ENCODE data around the gene ZNF217. TPM values are rescaled to one million over a fixed set of nuclear protein-coding genes. Genes with fewer than 3 reads are reported as not detected.

The ZNF217 gene
- total RNA-seq, 2 donors from 2014 or later: 17.4 to 27.7 TPM

GRCh38 chr20:53582574-53583351, 10.9 kb downstream of the ZNF217 start:
- peaks cover 80% of the 10 kb centered on the region for H3K4me1 ChIP-seq
- intact Hi-C loops (cut with DNase I): no loop called here
- H3K4me3 ChIP-seq: no peak overlapping the region

DNA sequence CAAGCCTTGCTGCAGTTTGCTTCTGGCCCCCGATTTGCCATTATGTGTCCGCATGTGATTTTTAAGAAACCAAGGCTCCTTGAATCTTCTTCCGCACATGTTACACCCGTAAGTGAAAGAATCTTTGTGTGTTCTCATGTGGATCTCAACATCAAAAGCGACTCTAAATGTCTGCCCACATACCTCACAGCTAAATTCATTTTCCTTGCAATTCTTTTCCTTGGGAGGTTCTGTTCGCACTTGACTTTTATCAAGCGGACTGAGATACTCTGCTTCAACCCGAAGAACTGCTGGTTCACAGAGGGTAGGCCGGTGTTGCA, 11.4 kb downstream of the ZNF217 start:
- H3K27ac ChIP-seq: peak overlapping the region in 2 of 4 donors; percentile 26 to 62

More at GRCh38 chr20:53582574-53583351, 10.9 kb downstream of the ZNF217 start:
- no peaks in the 10 kb centered on the region for H3K27me3 ChIP-seq
- TF ChIP-seq, protein P1, sequence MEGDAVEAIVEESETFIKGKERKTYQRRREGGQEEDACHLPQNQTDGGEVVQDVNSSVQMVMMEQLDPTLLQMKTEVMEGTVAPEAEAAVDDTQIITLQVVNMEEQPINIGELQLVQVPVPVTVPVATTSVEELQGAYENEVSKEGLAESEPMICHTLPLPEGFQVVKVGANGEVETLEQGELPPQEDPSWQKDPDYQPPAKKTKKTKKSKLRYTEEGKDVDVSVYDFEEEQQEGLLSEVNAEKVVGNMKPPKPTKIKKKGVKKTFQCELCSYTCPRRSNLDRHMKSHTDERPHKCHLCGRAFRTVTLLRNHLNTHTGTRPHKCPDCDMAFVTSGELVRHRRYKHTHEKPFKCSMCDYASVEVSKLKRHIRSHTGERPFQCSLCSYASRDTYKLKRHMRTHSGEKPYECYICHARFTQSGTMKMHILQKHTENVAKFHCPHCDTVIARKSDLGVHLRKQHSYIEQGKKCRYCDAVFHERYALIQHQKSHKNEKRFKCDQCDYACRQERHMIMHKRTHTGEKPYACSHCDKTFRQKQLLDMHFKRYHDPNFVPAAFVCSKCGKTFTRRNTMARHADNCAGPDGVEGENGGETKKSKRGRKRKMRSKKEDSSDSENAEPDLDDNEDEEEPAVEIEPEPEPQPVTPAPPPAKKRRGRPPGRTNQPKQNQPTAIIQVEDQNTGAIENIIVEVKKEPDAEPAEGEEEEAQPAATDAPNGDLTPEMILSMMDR (IDR thresholded peaks at IDR 0.05): no peak
- no peak for TF ChIP-seq POLR2A (IDR thresholded peaks at IDR 0.05)
- H3K36me3 ChIP-seq (replicated peaks in 1 of 2; ENCODE audit: insufficient read depth in 1 of 2, low read depth in 2 of 2): peaks cover 0 to 12% of the 10 kb centered on the region in 2 donors
- H3K27ac ChIP-seq: peak overlapping the region in 2 of 4 donors; percentile 26 to 62
- 38 to 40% methylated on average over 13 of the region's 13 CpGs for WGBS, 2 donors
- ATAC-seq: peak; percentile 19
- H3K9me3 ChIP-seq: no peaks in the 10 kb centered on the region
- peak in 2 of 4 donors; percentile 42 to 46 for DNase-seq

DNA sequence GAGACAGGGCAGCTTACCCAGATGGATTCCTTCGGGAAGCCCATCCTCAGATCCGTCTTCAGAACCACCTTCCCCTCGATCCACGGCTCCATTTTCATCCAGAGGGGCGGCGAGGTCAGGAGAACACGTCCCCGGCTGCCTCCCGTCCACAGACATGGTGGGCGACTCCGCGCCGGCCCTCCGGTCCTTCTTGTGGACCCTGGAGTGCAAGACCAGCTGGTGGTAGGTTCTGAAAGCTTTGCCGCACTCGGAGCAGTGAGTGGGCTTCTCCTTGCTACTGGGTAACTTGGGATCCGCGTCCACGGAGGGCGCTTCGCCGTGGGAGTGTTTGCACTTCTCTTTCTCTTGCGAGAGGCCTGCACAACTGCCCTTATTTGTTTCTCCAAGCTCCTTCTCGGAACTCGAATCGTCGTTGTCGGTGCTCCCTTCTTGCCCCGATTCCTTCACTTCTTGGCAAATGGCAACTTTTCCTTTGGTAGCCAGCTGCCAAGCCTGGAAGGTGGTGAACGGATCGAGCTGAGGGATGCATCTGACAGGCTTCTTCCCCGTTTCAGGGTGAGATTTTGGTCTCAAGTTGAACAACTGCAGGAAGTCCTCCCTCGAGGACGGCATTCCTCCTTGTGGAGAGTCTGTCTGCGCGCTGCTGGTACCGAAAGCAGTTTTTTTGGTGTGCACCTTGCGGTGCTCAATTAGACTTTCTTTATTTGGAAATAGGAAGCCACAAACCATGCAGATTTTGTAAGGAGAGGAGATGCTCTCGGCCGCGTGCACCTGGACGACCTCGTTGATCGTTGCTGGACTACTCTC, 12.0 kb downstream of the ZNF217 start:
- Histone ChIP-seq H3K4me3 (no peak overlapping the region), H3K27me3 (no peaks in the 10 kb centered on the region), H3K36me3 (replicated peaks in 1 of 2; ENCODE audit: insufficient read depth in 1 of 2, low read depth in 2 of 2) (peaks cover 0 to 16% of the 10 kb centered on the region in 2 donors), H3K4me1 (peaks cover 77% of the 10 kb centered on the region), H3K27ac (peak overlapping the region in 1 of 4 donors; percentile 33), H3K9me3 (no peaks in the 10 kb centered on the region)
- DNase-seq: no peak
- WGBS, 2 donors: 83 to 90% methylated on average over 35 to 44 of the region's 44 CpGs
- ATAC-seq: no peak
- intact Hi-C loops (cut with DNase I): no loop called here
- TF ChIP-seq POLR2A (IDR thresholded peaks at IDR 0.05): no peak
- TF ChIP-seq, protein P1 (IDR thresholded peaks at IDR 0.05): no peak

More for the DNA sequence above, 11.4 kb downstream of the ZNF217 start:
- no peak overlapping the region for H3K4me3 ChIP-seq
- ATAC-seq (no peak), DNase-seq (no peak)
- H3K36me3 ChIP-seq (replicated peaks in 1 of 2; ENCODE audit: insufficient read depth in 1 of 2, low read depth in 2 of 2): peaks cover 0 to 15% of the 10 kb centered on the region in 2 donors
- TF ChIP-seq POLR2A (IDR thresholded peaks at IDR 0.05): no peak
- TF ChIP-seq, protein P1 (IDR thresholded peaks at IDR 0.05): no peak
- peaks cover 83% of the 10 kb centered on the region for H3K4me1 ChIP-seq
- H3K9me3 ChIP-seq: no peaks in the 10 kb centered on the region
- 87 to 94% methylated on average over 9 of the region's 9 CpGs for WGBS, 2 donors
- no peaks in the 10 kb centered on the region for H3K27me3 ChIP-seq
- intact Hi-C loops (cut with DNase I): no loop called here

- Histone ChIP-seq H3K36me3 (replicated peaks in 1 of 2; ENCODE audit: insufficient read depth in 1 of 2, low read depth in 2 of 2) (peaks cover under 1 to 22% of the 10 kb centered on the region in 2 donors), H3K4me3 (no peak overlapping the region), H3K27me3 (no peaks in the 10 kb centered on the region), H3K27ac (peak overlapping the region; percentile 56 to 76 (median 70)), H3K4me1 (peaks cover 67% of the 10 kb centered on the region), H3K9me3 (no peaks in the 10 kb centered on the region)
- WGBS, 2 donors: 67 to 77% methylated on average over 7 of the region's 7 CpGs
- no peak for ATAC-seq
- no peak for TF ChIP-seq POLR2A (IDR thresholded peaks at IDR 0.05)
- TF ChIP-seq, protein P1 (IDR thresholded peaks at IDR 0.05): peak in 3 of 7 experiments; percentile 13 to 19 (median 13)
- no peak for DNase-seq
- intact Hi-C loops (cut with DNase I): no loop called here
Measured at GRCh38 chr20:53580376-53581111, 13.1 kb downstream of the ZNF217 start.

Measured in body of pancreas (tissue), 4 donors.